ENCODE measurements around the gene HOXD4.

The HOXD4 gene

DNA sequence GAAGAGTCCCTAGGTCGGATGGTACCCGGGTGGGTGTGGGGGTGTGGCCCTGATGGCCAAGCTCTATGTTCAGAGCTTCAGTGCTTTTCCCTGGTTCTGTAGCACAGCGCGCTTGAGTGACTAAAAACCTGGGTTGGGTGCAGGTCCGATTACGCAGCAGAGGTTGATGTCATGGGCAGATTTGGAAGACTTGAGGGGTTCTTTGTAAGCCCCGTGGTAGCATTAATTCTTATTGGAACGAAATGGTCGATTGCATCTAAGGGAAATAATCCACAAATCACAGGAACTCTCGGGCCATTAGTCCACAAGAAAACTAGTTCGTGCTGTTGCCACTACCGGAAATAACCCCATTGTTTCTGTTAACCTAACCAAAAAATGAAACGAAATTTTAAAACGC lies 12.8 kb upstream of the HOXD4 start:
- peaks cover 21% of the 10 kb centered on the region for H3K4me1 Mint-ChIP-seq (ENCODE audit: low read depth)
- H3K4me3 Mint-ChIP-seq = peak overlapping the region; percentile 14
- H3K27ac Mint-ChIP-seq = no peak overlapping the region
- no peaks in the 10 kb centered on the region for H3K9me3 Mint-ChIP-seq
- DNase-seq (ENCODE audit: low spot score) = no peak
- H3K36me3 Mint-ChIP-seq (ENCODE audit: low read depth) = no peaks in the 10 kb centered on the region
- H3K27me3 Mint-ChIP-seq (ENCODE audit: low read depth) = peaks cover 91% of the 10 kb centered on the region

DNA sequence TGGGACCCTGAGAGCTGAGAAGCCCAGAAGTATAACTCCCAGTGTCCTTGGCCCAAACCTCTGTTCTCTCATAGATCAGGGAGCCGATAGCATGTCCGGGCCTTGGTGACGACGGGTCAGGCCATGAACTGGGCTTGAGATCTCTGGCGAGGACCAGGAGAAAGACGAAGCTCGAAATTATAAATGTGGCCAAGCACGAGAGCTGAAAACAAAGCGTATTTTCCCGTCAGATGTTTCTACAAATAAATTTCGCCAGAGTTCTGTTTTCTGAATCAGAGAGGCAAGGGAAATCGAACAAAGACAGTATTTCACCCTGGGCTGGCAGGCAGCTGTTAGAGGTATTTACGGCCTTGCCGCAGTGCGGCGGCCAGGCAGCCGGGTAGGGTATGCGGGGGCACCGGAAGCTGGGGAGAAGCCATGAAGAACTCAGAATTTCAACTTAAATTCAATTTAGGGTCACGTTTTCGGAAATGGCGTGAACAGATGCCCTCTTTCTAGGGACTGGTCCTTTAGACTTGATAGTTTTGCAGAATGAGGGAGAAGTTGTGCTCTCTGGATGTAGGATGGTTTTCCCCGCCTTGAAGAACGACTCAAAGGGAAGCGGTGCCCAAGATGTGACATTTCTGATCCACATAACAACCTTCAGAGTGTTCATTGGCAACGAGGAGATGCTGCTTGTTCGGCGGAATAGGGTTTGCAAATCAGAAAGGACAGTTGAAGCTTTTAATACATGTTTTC lies 12.3 kb upstream of the HOXD4 start:
- Mint-ChIP-seq H3K4me1 (ENCODE audit: low read depth) (peaks cover 21% of the 10 kb centered on the region), H3K4me3 (no peak overlapping the region), H3K27me3 (ENCODE audit: low read depth) (peaks cover 91% of the 10 kb centered on the region), H3K36me3 (ENCODE audit: low read depth) (no peaks in the 10 kb centered on the region), H3K27ac (peak overlapping the region; percentile 31), H3K9me3 (no peaks in the 10 kb centered on the region)
- DNase-seq (ENCODE audit: low spot score) = no peak

DNA sequence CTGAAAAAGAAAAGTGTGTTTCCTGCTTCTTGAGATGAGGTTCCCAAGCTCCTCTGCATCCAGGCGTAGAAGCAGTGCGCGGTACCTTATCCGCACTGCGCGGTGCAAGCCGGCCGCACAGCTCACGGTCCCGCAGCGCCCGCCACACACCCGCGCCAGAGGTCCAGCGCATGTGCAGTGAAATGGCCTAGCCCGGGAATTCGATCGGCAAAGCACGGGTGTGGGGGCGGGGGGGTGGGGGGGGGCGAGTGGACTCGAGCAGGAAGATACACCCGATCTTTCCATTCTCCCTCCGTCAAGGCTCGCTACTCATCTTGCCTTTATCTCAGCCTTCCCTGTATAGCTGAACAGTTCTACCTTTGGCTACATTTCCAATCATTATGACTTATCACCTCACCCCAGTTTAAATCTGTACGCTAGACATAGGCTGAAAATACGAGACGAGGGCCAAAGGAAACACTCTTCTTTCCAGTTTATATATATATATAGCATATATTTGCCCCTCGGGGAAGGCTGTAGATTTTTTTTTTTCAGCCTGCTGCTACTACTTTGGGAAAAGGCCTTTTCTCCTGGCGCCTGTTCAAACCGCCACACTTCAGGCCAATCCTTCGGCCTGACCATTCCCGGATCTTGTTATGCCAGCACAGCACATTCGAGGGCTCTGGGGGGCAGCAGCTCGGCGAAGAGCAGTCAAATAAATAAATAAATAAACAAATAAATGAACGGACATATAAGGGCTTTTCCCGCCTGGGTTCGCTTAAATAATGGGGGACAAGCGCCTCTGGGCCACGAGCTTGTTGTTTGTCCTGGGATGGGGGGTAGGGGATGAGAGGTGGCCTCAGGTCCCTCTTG lies 11.5 kb upstream of the HOXD4 start:
- H3K27ac Mint-ChIP-seq = no peak overlapping the region
- no peak overlapping the region for H3K4me3 Mint-ChIP-seq
- no peaks in the 10 kb centered on the region for H3K9me3 Mint-ChIP-seq
- no peak for DNase-seq (ENCODE audit: low spot score)
- H3K36me3 Mint-ChIP-seq (ENCODE audit: low read depth) = no peaks in the 10 kb centered on the region
- H3K27me3 Mint-ChIP-seq (ENCODE audit: low read depth) = peaks cover 88% of the 10 kb centered on the region
- H3K4me1 Mint-ChIP-seq (ENCODE audit: low read depth) = peaks cover 21% of the 10 kb centered on the region

DNA sequence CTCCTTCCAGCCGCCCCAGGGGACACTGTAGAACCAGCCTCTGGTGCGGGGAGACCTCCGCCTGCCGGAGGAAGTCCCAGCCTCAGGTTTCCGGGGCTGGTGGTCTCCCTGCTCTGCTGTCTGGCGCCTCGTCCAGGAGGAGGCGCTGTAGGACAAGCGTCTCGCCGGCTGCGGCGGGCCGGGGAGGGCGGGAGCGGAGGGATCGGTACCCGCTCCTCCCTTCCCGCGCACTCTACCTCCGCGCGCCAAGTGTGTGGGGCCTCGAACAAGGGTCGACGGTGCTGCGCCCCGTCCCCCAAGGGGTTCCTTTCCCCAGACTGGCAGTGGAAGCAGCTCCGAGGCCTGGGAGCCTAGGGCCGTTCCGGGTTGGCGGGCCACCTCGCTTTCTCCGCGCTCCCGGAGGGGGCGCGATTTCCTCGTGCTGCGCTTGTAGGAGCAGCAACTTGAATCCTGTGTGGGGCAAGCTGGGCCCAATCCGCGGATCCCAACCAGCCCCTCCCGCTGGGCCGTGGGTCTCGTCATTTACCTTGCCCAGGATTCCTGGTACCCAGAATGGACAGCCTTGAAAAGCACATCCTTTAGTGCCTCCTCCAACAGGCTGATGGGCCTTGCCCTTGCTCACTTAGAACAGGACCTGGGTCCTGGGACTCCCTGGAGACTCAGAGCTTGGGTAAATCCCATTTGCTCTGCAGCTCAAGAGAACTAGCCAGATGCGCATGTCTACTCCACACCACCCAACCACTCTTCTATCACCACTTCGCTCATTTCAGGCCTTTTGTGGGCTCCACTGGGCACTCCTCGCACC lies 10.6 kb upstream of the HOXD4 start:
- H3K4me1 Mint-ChIP-seq (ENCODE audit: low read depth) = peaks cover 21% of the 10 kb centered on the region
- no peaks in the 10 kb centered on the region for H3K36me3 Mint-ChIP-seq (ENCODE audit: low read depth)
- no peaks in the 10 kb centered on the region for H3K9me3 Mint-ChIP-seq
- peaks cover 88% of the 10 kb centered on the region for H3K27me3 Mint-ChIP-seq (ENCODE audit: low read depth)
- peak overlapping the region; percentile 12 for H3K4me3 Mint-ChIP-seq
- DNase-seq (ENCODE audit: low spot score) = peak; percentile 66
- H3K27ac Mint-ChIP-seq = no peak overlapping the region

DNA sequence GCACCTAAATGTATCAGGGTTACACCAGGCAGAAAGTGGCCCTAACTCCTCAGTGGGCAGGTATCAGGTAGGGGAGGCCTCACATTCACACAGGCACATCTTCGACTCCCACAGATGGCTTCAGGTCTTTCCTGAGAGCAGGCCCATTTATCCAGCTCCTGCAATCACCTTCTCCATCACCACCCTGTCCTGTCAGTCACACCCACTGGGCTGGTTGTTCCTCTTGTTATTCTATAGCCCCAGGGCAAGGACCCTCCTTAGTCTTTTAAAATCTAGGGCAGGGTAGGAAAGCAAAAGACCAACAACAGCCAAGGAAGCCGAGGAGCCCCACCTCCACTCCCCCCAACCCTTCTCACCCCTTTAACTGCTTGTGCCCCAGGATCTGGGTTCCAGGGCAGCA lies 9.1 kb upstream of the HOXD4 start:
- H3K9me3 Mint-ChIP-seq = no peaks in the 10 kb centered on the region
- H3K4me1 Mint-ChIP-seq (ENCODE audit: low read depth) = peaks cover 17% of the 10 kb centered on the region
- no peak for DNase-seq (ENCODE audit: low spot score)
- H3K4me3 Mint-ChIP-seq = no peak overlapping the region
- peaks cover 90% of the 10 kb centered on the region for H3K27me3 Mint-ChIP-seq (ENCODE audit: low read depth)
- no peak overlapping the region for H3K27ac Mint-ChIP-seq
- no peaks in the 10 kb centered on the region for H3K36me3 Mint-ChIP-seq (ENCODE audit: low read depth)

DNA sequence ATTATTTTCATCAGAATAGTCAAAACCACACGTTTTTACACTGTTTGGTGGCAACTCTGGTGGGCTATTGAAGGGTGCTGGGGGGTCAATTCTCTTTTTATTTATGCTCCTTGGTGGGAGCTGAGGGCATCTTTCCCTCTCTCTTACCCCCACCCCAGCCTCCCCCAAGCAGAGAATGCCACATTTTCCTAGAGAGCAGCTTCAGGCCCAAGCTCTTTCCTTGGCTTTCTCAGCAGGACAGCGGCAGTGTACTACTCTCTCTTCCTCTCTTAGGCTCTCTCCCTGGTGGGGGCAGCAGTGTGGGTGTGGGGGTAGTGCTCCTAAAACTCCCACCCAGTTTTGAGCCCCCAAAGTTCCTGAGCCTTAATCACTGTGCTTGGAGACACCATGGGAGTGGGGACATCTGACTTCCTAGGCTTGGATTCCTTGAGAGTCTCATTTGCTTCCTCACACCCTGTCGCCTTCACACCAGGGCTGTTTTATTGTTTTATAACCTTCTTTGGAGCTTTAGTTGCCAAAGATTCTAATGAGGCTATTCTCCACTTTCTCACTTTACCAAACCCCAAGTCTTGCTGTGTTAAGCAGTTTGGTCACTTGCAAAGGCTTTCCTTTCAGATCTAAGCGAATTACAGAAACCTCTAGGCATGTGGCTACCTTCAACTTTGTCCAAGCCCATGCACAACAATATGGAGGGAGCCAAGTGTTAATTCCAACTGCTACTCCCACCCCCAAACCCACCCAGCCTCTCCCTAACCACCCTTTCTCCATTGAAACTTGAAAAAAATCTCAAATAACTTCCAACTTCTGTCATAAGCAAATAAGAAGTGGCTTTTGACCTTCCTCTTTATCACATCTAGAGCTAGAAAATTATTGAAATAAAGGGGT lies 6.0 kb upstream of the HOXD4 start:
- no peaks in the 10 kb centered on the region for H3K9me3 Mint-ChIP-seq
- no peaks in the 10 kb centered on the region for H3K4me1 Mint-ChIP-seq (ENCODE audit: low read depth)
- no peak overlapping the region for H3K27ac Mint-ChIP-seq
- no peak for DNase-seq (ENCODE audit: low spot score)
- no peak overlapping the region for H3K4me3 Mint-ChIP-seq
- H3K27me3 Mint-ChIP-seq (ENCODE audit: low read depth) = peaks cover 89% of the 10 kb centered on the region
- H3K36me3 Mint-ChIP-seq (ENCODE audit: low read depth) = no peaks in the 10 kb centered on the region

DNA sequence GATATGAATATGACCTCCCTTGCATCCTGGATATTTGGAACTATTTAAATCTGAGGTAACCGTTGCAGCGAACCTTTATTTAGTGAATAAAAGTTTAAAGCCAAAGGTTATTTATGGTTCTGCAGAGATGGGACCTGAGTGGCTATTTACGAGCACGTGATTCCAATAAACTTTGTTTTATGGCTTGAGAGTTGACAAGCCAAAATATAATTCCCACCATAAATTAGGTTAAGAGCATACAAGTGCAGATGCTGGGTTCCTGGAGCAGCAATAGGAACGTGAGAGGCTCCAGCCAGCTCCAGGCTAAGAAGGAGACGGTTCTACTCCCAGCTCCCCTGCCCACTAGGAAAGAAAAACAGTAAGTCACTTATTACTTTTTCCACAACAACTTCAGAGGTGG lies 5.2 kb upstream of the HOXD4 start:
- Mint-ChIP-seq H3K9me3 (no peaks in the 10 kb centered on the region), H3K4me3 (no peak overlapping the region)
- no peak for DNase-seq (ENCODE audit: low spot score)

DNA sequence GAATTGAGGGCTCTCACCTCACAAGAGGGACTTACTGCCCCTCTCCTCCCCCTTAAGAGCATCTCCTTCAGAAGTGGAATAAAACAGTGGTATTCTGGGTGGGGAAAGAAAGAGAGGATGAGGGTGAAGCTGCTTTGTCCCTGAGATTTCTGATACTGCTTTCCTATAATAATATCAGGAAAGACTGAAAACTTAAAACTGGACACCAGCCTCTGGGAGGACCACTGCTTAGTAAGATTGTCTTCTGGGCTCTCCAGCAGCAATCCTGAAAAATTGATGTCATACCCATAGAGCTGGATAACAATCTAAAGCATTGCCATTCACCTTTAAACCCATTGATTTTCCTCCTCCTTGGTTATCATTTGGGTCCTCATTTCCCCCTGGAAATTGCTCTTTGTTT lies 4.7 kb upstream of the HOXD4 start:
- Mint-ChIP-seq H3K9me3 (no peaks in the 10 kb centered on the region), H3K27ac (no peak overlapping the region), H3K4me3 (no peak overlapping the region), H3K36me3 (ENCODE audit: low read depth) (no peaks in the 10 kb centered on the region), H3K4me1 (ENCODE audit: low read depth) (no peaks in the 10 kb centered on the region), H3K27me3 (ENCODE audit: low read depth) (peaks cover 92% of the 10 kb centered on the region)
- DNase-seq (ENCODE audit: low spot score) = no peak

More for the DNA sequence above, 5.2 kb upstream of the HOXD4 start:
- Mint-ChIP-seq H3K27ac (no peak overlapping the region), H3K36me3 (ENCODE audit: low read depth) (no peaks in the 10 kb centered on the region), H3K4me1 (ENCODE audit: low read depth) (no peaks in the 10 kb centered on the region), H3K27me3 (ENCODE audit: low read depth) (peaks cover 92% of the 10 kb centered on the region)

DNA sequence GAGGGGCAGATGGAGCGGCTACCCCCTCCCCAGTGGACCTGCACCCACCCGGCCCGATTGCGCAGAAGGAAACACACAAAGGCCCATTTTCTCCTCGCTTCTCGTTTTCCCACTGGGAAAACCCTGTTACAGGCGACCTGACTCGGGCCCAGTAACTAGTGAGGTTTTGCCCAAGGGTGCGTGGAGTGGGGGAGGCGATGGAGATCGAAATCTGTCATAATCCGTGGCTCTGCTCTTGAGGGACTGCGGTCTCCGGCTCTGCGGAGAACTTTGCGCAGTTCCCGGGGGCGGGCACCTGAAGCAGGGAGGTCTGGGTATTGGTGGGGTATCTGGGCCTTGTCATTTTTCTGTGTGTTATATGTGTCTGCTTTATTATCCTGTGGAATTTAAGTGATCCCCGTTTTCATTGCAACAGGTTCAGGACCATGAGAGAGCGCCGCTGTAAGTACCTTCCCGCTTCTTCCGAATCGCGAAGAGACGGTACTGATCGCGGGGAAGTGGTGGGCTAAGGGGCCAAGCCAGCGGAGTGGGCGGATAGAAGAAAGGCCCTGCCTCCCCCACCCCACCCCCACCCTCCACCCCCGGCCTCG lies 4.0 kb upstream of the HOXD4 start:
- Mint-ChIP-seq H3K27me3 (ENCODE audit: low read depth) (peaks cover 88% of the 10 kb centered on the region), H3K27ac (no peak overlapping the region), H3K36me3 (ENCODE audit: low read depth) (no peaks in the 10 kb centered on the region), H3K4me3 (no peak overlapping the region), H3K9me3 (no peaks in the 10 kb centered on the region), H3K4me1 (ENCODE audit: low read depth) (no peaks in the 10 kb centered on the region)
- no peak for DNase-seq (ENCODE audit: low spot score)

DNA sequence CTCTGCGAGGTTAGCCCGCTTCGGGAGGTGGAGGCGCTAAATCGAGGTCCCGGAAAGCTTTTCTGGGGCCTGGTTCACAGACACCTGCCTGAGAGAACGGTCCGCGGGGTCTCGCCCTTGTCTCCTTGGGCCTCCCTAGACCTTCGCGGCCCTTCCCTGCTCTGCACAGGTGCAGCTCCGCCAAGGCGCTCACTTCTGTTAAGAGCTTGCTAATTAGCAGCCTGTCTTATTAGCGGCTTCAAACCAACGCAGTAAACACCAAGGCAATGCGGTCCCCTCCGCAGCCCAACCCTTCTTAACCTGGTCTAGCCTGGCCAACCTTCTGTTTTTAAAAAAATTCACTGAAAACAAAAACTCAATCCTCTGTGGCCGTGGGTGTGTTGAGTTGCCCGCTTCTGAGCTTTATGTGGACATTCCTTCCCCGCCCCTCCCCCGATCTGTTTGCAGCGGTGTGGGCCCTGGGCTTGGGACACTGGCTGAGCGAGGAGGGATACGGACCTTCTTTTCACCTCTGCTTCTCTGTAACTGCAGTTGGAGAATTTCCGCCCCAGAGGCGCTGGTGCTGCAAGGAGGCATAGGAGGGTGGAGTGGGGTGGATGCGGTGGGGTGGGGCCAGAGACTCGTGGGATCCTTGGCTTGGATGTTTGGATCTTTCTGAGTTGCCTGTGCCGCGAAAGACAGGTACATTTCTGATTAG lies 3.4 kb upstream of the HOXD4 start:
- H3K4me3 Mint-ChIP-seq = no peak overlapping the region
- no peaks in the 10 kb centered on the region for H3K4me1 Mint-ChIP-seq (ENCODE audit: low read depth)
- H3K36me3 Mint-ChIP-seq (ENCODE audit: low read depth) = no peaks in the 10 kb centered on the region
- DNase-seq (ENCODE audit: low spot score) = no peak
- H3K27me3 Mint-ChIP-seq (ENCODE audit: low read depth) = peaks cover 88% of the 10 kb centered on the region
- no peaks in the 10 kb centered on the region for H3K9me3 Mint-ChIP-seq
- no peak overlapping the region for H3K27ac Mint-ChIP-seq

DNA sequence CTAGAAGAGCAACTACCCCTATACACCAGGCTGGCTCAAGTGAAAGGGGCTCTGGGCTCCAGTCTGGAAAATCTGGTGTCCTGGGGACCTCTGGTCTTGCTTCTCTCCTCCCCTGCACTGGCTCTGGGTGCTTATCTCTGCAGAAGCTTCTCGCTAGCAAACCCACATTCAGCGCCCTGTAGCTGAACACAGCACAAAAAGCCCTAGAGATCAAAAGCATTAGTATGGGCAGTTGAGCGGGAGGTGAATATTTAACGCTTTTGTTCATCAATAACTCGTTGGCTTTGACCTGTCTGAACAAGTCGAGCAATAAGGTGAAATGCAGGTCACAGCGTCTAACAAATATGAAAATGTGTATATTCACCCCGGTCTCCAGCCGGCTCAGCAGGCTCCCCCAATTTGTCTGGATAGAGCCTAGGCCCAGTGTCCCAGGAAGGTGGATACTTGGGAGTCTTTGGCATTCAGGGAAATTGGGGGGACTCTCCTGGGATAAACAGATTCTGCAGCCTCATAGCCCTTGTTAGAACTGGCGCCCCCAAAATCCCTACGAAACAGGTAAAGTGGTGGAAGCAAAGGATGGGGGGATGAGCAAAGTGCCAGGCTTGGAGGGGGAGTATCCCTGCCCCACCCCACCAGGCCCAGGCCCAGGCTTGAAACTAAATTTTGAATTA lies 2.5 kb upstream of the HOXD4 start:
- no peaks in the 10 kb centered on the region for H3K9me3 Mint-ChIP-seq
- no peaks in the 10 kb centered on the region for H3K36me3 Mint-ChIP-seq (ENCODE audit: low read depth)
- H3K27ac Mint-ChIP-seq = no peak overlapping the region
- H3K4me3 Mint-ChIP-seq = no peak overlapping the region
- H3K27me3 Mint-ChIP-seq (ENCODE audit: low read depth) = peaks cover 88% of the 10 kb centered on the region
- H3K4me1 Mint-ChIP-seq (ENCODE audit: low read depth) = no peaks in the 10 kb centered on the region
- DNase-seq (ENCODE audit: low spot score) = no peak

DNA sequence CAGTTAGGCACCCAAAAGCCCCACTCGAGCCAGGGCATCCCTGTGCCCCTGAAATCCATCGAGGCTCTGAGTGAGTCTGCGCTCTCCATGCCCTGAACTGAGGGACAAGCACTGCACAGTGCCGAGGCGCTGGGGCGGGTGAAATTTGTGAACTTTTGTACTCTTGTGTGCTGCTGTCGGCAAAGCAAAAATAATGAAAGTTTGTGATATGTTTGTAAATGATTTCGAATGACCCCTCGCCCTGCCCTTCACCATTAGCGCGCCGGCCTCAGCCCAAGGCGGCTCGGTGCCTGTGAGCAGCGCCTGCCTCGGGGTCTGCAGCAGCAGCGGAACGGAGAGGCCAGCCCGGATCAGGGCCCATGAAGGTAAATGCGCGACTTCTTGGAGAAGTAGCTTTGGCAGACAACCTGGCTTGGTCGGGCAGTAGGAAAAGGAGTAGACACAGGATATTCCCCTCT lies 1.8 kb upstream of the HOXD4 start:
- Mint-ChIP-seq H3K27ac (no peak overlapping the region), H3K27me3 (ENCODE audit: low read depth) (peaks cover 90% of the 10 kb centered on the region), H3K4me3 (no peak overlapping the region), H3K36me3 (ENCODE audit: low read depth) (no peaks in the 10 kb centered on the region), H3K9me3 (no peaks in the 10 kb centered on the region), H3K4me1 (ENCODE audit: low read depth) (no peaks in the 10 kb centered on the region)
- no peak for DNase-seq (ENCODE audit: low spot score)
